ENCODE data around the gene MZT2B. TPM values are rescaled to one million over a fixed set of nuclear protein-coding genes. Genes with fewer than 3 reads are reported as not detected.
A peak's percentile ranks its signal among the peaks of the same experiment; 100 is the strongest.
"Not testable (repeated sequence)": the region's sequence is repeated elsewhere in the genome, so short reads cannot be mapped to it uniquely, and the experiment has no call there.

MZT2B gene
- total RNA-seq, 3 donors from 2014 or later (not counting 1 experiment from before 2014, with no cell fraction given), result 101 to 152 (median 133) TPM

GRCh38 chr2:130165293-130166016 is 16.6 kb upstream of the MZT2B start:
- Mint-ChIP-seq H3K27me3 (ENCODE audit: low read depth in 2 of 2) (no peaks in the 10 kb centered on the region), H3K4me1 (peaks cover 7 to 10% of the 10 kb centered on the region in 2 donors), H3K9me3 (no peaks in the 10 kb centered on the region), H3K27ac (no peak overlapping the region), H3K4me3 (no peak overlapping the region), H3K36me3 (no peaks in the 10 kb centered on the region)
- Histone ChIP-seq H3K4me3 (ENCODE audit: low read length) (no peak overlapping the region), H3K36me3 (ENCODE audit: control insufficient read depth, insufficient read depth, low read length) (peaks cover 29% of the 10 kb centered on the region), H3K9me3 (ENCODE audit: control insufficient read depth, insufficient read depth, low read length) (no peaks in the 10 kb centered on the region), H3K27ac (ENCODE audit: low read length) (no peak overlapping the region), H3K4me1 (ENCODE audit: control insufficient read depth, insufficient read depth, low read length) (no peaks in the 10 kb centered on the region), H3K27me3 (ENCODE audit: control insufficient read depth, insufficient read depth, low read length) (no peaks in the 10 kb centered on the region)
- WGBS (ENCODE audit: insufficient coverage), result 93% methylated on average over 8 of the region's 8 CpGs
- no peak for DNase-seq
- intact Hi-C loops (cut with micrococcal nuclease), result no loop called here
- TF ChIP-seq, protein P1, sequence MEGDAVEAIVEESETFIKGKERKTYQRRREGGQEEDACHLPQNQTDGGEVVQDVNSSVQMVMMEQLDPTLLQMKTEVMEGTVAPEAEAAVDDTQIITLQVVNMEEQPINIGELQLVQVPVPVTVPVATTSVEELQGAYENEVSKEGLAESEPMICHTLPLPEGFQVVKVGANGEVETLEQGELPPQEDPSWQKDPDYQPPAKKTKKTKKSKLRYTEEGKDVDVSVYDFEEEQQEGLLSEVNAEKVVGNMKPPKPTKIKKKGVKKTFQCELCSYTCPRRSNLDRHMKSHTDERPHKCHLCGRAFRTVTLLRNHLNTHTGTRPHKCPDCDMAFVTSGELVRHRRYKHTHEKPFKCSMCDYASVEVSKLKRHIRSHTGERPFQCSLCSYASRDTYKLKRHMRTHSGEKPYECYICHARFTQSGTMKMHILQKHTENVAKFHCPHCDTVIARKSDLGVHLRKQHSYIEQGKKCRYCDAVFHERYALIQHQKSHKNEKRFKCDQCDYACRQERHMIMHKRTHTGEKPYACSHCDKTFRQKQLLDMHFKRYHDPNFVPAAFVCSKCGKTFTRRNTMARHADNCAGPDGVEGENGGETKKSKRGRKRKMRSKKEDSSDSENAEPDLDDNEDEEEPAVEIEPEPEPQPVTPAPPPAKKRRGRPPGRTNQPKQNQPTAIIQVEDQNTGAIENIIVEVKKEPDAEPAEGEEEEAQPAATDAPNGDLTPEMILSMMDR (IDR thresholded peaks at IDR 0.05), result no peak
- ATAC-seq, result no peak

DNA sequence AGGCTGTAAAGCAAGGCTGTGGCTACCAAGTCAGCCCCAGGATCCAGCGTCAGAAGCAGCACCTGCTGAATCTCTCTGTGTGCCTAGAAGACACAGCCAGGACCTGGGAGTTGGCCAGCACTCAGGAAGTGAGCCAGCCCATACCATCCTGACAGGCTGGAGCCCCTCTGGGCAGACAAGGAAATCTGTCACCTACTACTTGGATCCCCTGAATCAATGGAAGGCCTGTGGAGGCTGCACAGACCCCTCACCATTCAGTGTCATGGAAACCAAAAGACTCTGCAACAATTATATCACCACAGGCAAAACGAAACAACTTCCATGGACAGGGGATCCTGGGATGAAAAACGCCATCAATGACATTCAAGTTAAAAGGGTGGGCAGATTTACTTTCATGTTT is 15.5 kb upstream of the MZT2B start:
- H3K9me3 Mint-ChIP-seq; H3K4me3 ChIP-seq (ENCODE audit: low read length); H3K27ac Mint-ChIP-seq; ATAC-seq; H3K4me1 Mint-ChIP-seq; H3K27me3 ChIP-seq (ENCODE audit: control insufficient read depth, insufficient read depth, low read length); H3K4me3 Mint-ChIP-seq; H3K4me1 ChIP-seq (ENCODE audit: control insufficient read depth, insufficient read depth, low read length); H3K36me3 Mint-ChIP-seq; H3K9me3 ChIP-seq (ENCODE audit: control insufficient read depth, insufficient read depth, low read length); H3K27me3 Mint-ChIP-seq (ENCODE audit: low read depth in 2 of 2); DNase-seq; H3K27ac ChIP-seq (ENCODE audit: low read length); intact Hi-C loops (cut with micrococcal nuclease): not testable (repeated sequence)
- WGBS (ENCODE audit: insufficient coverage), result 93% methylated on average over 3 of the region's 3 CpGs
- peaks cover 31% of the 10 kb centered on the region for H3K36me3 ChIP-seq (ENCODE audit: control insufficient read depth, insufficient read depth, low read length)

DNA sequence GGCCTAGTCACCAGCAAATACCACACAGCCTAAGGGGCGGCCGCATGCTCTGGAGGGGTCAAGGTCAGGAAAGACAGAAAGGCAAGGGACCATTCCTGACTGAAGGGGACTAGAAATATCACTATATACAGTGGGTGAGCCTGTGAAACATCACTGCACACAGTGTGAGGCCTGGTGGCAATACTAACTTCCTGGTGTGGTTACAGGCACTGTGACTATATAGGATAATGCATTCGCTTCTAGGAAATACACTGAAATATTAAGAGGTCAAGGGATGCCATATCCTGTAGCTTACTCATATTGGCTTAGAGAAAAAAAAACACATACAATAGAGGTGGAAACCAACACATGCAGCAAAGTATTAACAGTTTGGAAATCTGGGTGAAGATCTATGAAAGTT is 12.9 kb upstream of the MZT2B start:
- H3K36me3 Mint-ChIP-seq, result not testable (repeated sequence)

GRCh38 chr2:130169896-130170295 is 12.2 kb upstream of the MZT2B start:
- no peaks in the 10 kb centered on the region for H3K4me1 ChIP-seq (ENCODE audit: control insufficient read depth, insufficient read depth, low read length)
- TF ChIP-seq, protein P1 (IDR thresholded peaks at IDR 0.05), result no peak
- intact Hi-C loops (cut with micrococcal nuclease), result no loop called here

More for the DNA sequence above, 12.9 kb upstream of the MZT2B start:
- intact Hi-C loops (cut with micrococcal nuclease); H3K4me3 Mint-ChIP-seq; H3K27me3 ChIP-seq (ENCODE audit: control insufficient read depth, insufficient read depth, low read length); H3K4me1 Mint-ChIP-seq; H3K4me3 ChIP-seq (ENCODE audit: low read length); H3K27me3 Mint-ChIP-seq (ENCODE audit: low read depth in 2 of 2); H3K27ac ChIP-seq (ENCODE audit: low read length); H3K9me3 ChIP-seq (ENCODE audit: control insufficient read depth, insufficient read depth, low read length); H3K4me1 ChIP-seq (ENCODE audit: control insufficient read depth, insufficient read depth, low read length); DNase-seq; H3K9me3 Mint-ChIP-seq: not testable (repeated sequence)
- ATAC-seq, result peak; percentile 80 to 91 (median 87)
- peak overlapping the region; percentile 32 to 52 for H3K27ac Mint-ChIP-seq
- H3K36me3 ChIP-seq (ENCODE audit: control insufficient read depth, insufficient read depth, low read length), result peaks cover 34% of the 10 kb centered on the region
- no CpG with 5 or more reads among the region's 3 CpGs for WGBS (ENCODE audit: insufficient coverage)

DNA sequence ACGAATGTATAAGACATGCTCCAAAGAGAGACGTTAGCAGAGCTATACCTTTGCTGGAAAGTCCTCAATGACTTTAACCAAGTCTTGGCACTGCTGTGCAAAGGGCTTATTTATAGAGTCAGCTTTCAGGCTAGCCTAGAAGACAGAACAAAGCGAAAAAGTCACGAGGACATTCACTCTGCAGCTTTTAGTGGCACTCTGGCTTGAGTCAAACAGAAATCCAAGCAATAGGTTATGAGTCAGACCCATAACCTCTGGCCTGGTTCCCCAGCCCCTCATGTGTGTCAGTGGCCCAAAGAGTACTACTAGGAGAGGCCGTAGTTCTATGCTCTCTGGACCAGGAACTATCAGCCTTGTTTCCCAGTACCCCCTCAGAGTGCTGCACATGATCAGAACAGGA is 7.2 kb upstream of the MZT2B start:
- H3K36me3 ChIP-seq (ENCODE audit: control insufficient read depth, insufficient read depth, low read length), result peaks cover 15% of the 10 kb centered on the region
- H3K4me1 ChIP-seq (ENCODE audit: control insufficient read depth, insufficient read depth, low read length); H3K4me3 ChIP-seq (ENCODE audit: low read length); H3K4me3 Mint-ChIP-seq; H3K9me3 Mint-ChIP-seq; intact Hi-C loops (cut with micrococcal nuclease); H3K4me1 Mint-ChIP-seq; H3K27ac ChIP-seq (ENCODE audit: low read length); H3K27me3 Mint-ChIP-seq (ENCODE audit: low read depth in 2 of 2); H3K27me3 ChIP-seq (ENCODE audit: control insufficient read depth, insufficient read depth, low read length); ATAC-seq; H3K27ac Mint-ChIP-seq; H3K36me3 Mint-ChIP-seq; H3K9me3 ChIP-seq (ENCODE audit: control insufficient read depth, insufficient read depth, low read length); DNase-seq: not testable (repeated sequence)
- 86% methylated on average over 4 of the region's 5 CpGs for WGBS (ENCODE audit: insufficient coverage)

More at GRCh38 chr2:130169896-130170295, 12.2 kb upstream of the MZT2B start:
- ATAC-seq, result peak in 1 of 3 donors; percentile 56
- Mint-ChIP-seq H3K9me3 (no peaks in the 10 kb centered on the region), H3K4me1 (peaks cover 7 to 10% of the 10 kb centered on the region in 2 donors), H3K36me3 (no peaks in the 10 kb centered on the region), H3K4me3 (no peak overlapping the region), H3K27ac (no peak overlapping the region), H3K27me3 (ENCODE audit: low read depth in 2 of 2) (no peaks in the 10 kb centered on the region)
- Histone ChIP-seq H3K27me3 (ENCODE audit: control insufficient read depth, insufficient read depth, low read length) (no peaks in the 10 kb centered on the region), H3K9me3 (ENCODE audit: control insufficient read depth, insufficient read depth, low read length) (no peaks in the 10 kb centered on the region), H3K36me3 (ENCODE audit: control insufficient read depth, insufficient read depth, low read length) (peaks cover 32% of the 10 kb centered on the region), H3K4me3 (ENCODE audit: low read length) (no peak overlapping the region), H3K27ac (ENCODE audit: low read length) (no peak overlapping the region)
- no peak for DNase-seq
- 96% methylated on average over 7 of the region's 7 CpGs for WGBS (ENCODE audit: insufficient coverage)

- DNase-seq; ATAC-seq; H3K9me3 Mint-ChIP-seq; H3K9me3 ChIP-seq (ENCODE audit: control insufficient read depth, insufficient read depth, low read length); H3K27me3 Mint-ChIP-seq (ENCODE audit: low read depth in 2 of 2); H3K36me3 ChIP-seq (ENCODE audit: control insufficient read depth, insufficient read depth, low read length); H3K27me3 ChIP-seq (ENCODE audit: control insufficient read depth, insufficient read depth, low read length); H3K36me3 Mint-ChIP-seq; intact Hi-C loops (cut with micrococcal nuclease): not testable (repeated sequence)
- Mint-ChIP-seq H3K4me3 (peak overlapping the region; percentile 89), H3K4me1 (peaks cover 16 to 25% of the 10 kb centered on the region in 2 donors), H3K27ac (peak overlapping the region; percentile 87 to 91)
- Histone ChIP-seq H3K4me3 (ENCODE audit: low read length) (peak overlapping the region; percentile 65), H3K4me1 (ENCODE audit: control insufficient read depth, insufficient read depth, low read length) (peaks cover 25% of the 10 kb centered on the region), H3K27ac (ENCODE audit: low read length) (peak overlapping the region; percentile 82)
- 32% methylated on average over 38 of the region's 38 CpGs for WGBS (ENCODE audit: insufficient coverage)
Measured at GRCh38 chr2:130180404-130181324, 1.4 kb upstream of the MZT2B start.

Measured in natural killer cell (primary cell).